Activated naive CD8-positive, alpha-beta T cell (primary cell): ENCODE data around the gene IL31.
"Not testable (repeated sequence)": the region's sequence is repeated elsewhere in the genome, so short reads cannot be mapped to it uniquely, and the experiment has no call there.

Experiments
- H3K27ac Mint-ChIP-seq: one replicate; pipeline ENCODE4 v1.8.0; 2021; ENCODE audit warnings: mixed read lengths
- H3K27me3 Mint-ChIP-seq: one replicate; pipeline ENCODE4 v1.8.0; 2021; ENCODE audit warnings: mixed read lengths
- H3K36me3 Mint-ChIP-seq: one replicate; pipeline ENCODE4 v1.8.0; 2021; ENCODE audit warnings: mixed read lengths
- H3K4me1 Mint-ChIP-seq: one replicate; pipeline ENCODE4 v1.8.0; 2021; ENCODE audit warnings: low read depth, mixed read lengths
- H3K4me3 Mint-ChIP-seq: one replicate; pipeline ENCODE4 v1.8.0; 2021; ENCODE audit warnings: mild to moderate bottlenecking, mixed read lengths
- H3K9me3 Mint-ChIP-seq: one replicate; pipeline ENCODE4 v1.8.0; 2021; ENCODE audit warnings: low read depth, mixed read lengths

The IL31 gene

DNA sequence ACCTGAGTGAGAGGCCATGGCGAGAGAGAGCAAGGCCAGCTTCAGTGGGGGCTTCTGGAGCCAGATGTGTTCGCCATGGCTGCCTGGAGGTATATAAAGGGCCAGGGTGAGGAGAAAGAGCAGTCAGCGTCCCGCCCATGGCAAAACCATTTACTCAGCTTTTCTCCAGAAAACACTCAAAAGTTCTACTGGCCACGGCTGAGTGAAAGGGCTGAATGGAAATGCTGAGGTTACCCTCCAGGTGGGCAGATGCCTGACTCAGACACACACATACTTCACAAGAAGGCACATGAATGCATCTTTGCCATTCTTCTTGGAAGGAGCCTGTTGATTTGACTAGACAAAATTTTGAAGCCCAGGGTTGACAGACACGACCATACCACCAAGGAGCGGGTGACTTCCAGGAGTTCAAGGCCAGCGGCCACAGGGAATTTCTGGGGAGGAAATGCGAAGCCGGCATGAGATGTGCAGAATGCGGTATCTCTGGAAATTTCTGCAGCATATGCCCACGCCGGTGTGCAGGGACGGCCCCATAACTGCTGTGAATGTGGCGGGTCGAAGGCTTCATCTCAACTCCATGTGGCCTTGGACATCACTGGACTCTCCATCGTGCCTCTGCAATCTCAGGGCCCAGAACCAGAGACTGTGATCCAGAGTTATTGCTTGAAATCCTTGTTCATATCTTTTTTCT, at the start of gene IL31:
IL31 (minus strand) TSS at position 67 of the 691 bp plus-strand sequence; CDS start at position 18, 49 bp downstream.
- H3K27ac Mint-ChIP-seq: no peak within 1 kb of the TSS
- no peaks in the 10 kb centered on the region for H3K36me3 Mint-ChIP-seq
- no peaks in the 10 kb centered on the region for H3K4me1 Mint-ChIP-seq
- H3K9me3 Mint-ChIP-seq: no peaks in the 10 kb centered on the region
- no peak within 1 kb of the TSS for H3K4me3 Mint-ChIP-seq
- peaks cover 2% of the 10 kb centered on the region for H3K27me3 Mint-ChIP-seq

DNA sequence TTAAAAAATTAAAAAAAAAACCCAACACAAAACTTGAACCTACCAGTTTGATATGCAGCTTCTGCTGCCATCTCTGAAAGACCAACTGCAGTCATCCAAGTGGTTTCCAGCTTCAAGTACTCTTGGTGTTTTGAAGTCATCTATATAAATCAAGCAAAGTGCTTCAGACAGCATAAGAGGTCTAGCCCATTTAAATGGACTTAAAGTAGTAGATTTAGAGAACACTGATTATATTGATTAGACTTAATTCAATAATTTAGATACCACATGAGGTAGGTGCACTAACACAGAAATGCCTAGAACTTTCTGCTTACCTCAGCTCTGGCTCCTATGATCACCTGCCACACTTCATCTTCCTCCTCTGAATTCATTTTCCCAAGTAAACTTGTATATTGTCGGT, 42.4 kb upstream of the IL31 start:
- H3K4me1 Mint-ChIP-seq: peaks cover 11% of the 10 kb centered on the region
- no peaks in the 10 kb centered on the region for H3K27me3 Mint-ChIP-seq
- H3K9me3 Mint-ChIP-seq: no peaks in the 10 kb centered on the region
- H3K36me3 Mint-ChIP-seq: peaks cover 12% of the 10 kb centered on the region
- no peak overlapping the region for H3K4me3 Mint-ChIP-seq
- no peak overlapping the region for H3K27ac Mint-ChIP-seq

- no peak overlapping the region for H3K27ac Mint-ChIP-seq
Measured at GRCh38 chr12:122215771-122216170, 41.8 kb upstream of the IL31 start.

DNA sequence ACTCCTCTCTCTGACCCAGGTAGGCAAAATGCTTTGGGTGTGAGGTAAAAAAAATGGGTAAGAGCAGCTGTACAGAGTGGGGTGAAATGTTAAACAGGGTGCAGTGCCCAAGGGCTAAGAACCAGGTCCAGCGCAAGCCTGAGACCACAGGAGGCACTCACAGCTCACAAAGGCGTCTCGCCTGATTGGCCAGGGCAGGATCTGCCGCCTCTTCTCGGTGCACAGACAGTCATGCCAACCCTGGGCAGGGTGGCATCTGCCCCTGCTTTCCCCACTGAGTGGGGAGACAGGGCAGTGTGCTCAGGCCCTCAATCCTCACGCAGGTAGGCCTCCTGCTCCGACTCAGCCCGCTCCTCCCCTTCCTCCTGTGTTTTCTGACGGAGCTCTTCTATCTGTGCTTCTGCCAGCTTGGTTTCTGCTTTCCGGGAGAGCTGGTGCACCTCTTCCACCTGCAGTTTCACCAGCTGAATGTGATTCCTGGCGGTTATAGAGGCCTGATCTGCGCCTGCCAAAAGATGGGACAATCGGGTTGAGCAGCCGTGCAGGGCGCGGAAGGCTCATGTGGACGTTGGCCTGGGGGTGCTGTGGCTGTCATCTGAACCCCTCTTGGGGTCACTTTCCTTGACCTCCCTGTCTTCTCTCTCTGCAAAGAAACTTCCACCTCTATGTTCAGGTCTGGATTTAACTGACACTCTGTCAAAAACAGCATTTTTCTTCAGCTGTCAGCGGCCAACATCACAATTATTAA, 34.2 kb upstream of the IL31 start:
- Mint-ChIP-seq H3K27ac (no peak overlapping the region), H3K36me3 (peaks cover 6% of the 10 kb centered on the region), H3K4me1 (peaks cover 10% of the 10 kb centered on the region), H3K9me3 (no peaks in the 10 kb centered on the region), H3K27me3 (peaks cover 2% of the 10 kb centered on the region), H3K4me3 (no peak overlapping the region)

More at GRCh38 chr12:122215771-122216170, 41.8 kb upstream of the IL31 start:
- Mint-ChIP-seq H3K9me3 (no peaks in the 10 kb centered on the region), H3K4me1 (peaks cover 6% of the 10 kb centered on the region), H3K36me3 (peaks cover 12% of the 10 kb centered on the region), H3K4me3 (no peak overlapping the region), H3K27me3 (no peaks in the 10 kb centered on the region)

DNA sequence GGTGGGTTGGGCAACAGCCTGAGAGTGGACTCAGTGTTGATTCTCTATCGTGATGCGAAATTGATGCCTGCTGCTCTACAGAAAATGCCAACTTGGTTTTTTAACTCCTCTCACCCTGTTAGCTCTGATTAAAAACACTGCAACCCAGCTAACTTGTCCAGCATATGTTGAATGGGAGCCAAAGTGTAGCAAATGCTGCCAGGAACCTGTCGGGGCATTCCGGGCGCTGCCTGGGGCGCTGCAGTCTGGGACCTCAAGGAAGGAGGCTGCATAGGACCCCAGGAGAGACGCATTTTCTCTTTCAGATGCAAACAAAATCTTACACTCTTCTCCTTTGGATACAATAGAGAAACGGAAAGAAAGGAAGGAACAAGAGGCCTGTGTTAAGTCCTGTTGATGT, 33.4 kb upstream of the IL31 start:
- Mint-ChIP-seq H3K36me3 (peaks cover 6% of the 10 kb centered on the region), H3K9me3 (no peaks in the 10 kb centered on the region), H3K27me3 (peaks cover 2% of the 10 kb centered on the region), H3K4me3 (no peak overlapping the region), H3K4me1 (peaks cover 17% of the 10 kb centered on the region), H3K27ac (no peak overlapping the region)

DNA sequence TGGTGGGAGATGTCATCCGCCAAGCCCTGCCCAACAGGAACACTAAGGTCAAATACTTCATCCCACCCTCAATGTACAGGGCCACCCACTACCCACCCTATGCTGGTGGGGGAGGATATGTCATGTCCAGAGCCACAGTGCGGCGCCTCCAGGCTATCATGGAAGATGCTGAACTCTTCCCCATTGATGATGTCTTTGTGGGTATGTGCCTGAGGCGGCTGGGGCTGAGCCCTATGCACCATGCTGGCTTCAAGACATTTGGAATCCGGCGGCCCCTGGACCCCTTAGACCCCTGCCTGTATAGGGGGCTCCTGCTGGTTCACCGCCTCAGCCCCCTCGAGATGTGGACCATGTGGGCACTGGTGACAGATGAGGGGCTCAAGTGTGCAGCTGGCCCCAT, 33.0 kb upstream of the IL31 start:
- H3K9me3 Mint-ChIP-seq: no peaks in the 10 kb centered on the region
- peaks cover 18% of the 10 kb centered on the region for H3K4me1 Mint-ChIP-seq
- peaks cover 2% of the 10 kb centered on the region for H3K27me3 Mint-ChIP-seq
- peaks cover 3% of the 10 kb centered on the region for H3K36me3 Mint-ChIP-seq
- H3K27ac Mint-ChIP-seq: no peak overlapping the region
- H3K4me3 Mint-ChIP-seq: no peak overlapping the region

GRCh38 chr12:122206111-122206881, 32.3 kb upstream of the IL31 start:
- H3K36me3 Mint-ChIP-seq: peaks cover 3% of the 10 kb centered on the region
- peaks cover 18% of the 10 kb centered on the region for H3K4me1 Mint-ChIP-seq
- H3K4me3 Mint-ChIP-seq: no peak overlapping the region
- no peaks in the 10 kb centered on the region for H3K9me3 Mint-ChIP-seq
- peaks cover 2% of the 10 kb centered on the region for H3K27me3 Mint-ChIP-seq
- H3K27ac Mint-ChIP-seq: no peak overlapping the region

DNA sequence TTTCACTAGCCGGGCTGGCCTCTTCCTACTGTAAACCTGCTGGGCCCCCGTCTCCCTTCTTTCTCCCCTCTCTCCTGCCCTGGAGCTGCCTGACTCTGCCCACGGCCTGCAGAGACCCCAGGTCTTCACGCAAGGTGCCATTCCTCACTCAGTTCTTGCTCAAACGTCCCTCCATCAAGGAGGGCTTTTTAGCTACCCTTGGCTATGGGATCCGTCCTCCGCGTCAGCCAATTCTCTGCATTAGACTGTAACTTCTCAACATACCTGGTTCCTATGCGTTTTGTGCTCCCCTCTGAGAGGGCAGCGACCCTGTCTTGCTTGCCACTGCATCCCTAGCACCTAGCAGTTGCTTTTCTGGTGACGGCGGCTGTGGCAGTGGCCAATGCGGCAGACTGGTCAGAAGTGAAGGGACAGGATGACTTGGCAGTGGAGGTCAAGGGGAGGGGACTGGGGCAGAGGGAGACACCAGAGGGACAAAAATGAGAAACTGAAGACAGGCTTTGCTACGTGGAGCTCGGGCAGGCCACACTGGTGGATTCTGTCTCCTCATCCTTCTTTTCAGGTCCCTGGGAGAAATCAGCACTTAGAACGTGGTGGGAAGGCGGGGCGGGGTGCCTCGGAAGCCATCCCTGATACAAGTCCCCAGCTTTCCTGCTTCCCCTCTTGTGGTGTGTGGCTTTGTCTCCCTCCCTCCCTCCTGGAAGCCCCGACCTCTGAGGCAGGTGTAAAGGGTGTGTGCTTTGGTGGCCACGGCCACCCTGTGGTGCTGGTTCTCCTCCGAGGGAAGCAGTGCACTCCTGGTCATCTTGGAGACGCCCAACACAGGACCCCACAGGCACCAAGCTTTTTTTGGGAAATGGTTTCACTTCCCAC, 31.3 kb upstream of the IL31 start:
- peaks cover 2% of the 10 kb centered on the region for H3K27me3 Mint-ChIP-seq
- H3K4me3 Mint-ChIP-seq: peak overlapping the region; percentile 87
- H3K9me3 Mint-ChIP-seq: no peaks in the 10 kb centered on the region
- peaks cover 3% of the 10 kb centered on the region for H3K36me3 Mint-ChIP-seq
- H3K27ac Mint-ChIP-seq: peak overlapping the region; percentile 61
- peaks cover 18% of the 10 kb centered on the region for H3K4me1 Mint-ChIP-seq

DNA sequence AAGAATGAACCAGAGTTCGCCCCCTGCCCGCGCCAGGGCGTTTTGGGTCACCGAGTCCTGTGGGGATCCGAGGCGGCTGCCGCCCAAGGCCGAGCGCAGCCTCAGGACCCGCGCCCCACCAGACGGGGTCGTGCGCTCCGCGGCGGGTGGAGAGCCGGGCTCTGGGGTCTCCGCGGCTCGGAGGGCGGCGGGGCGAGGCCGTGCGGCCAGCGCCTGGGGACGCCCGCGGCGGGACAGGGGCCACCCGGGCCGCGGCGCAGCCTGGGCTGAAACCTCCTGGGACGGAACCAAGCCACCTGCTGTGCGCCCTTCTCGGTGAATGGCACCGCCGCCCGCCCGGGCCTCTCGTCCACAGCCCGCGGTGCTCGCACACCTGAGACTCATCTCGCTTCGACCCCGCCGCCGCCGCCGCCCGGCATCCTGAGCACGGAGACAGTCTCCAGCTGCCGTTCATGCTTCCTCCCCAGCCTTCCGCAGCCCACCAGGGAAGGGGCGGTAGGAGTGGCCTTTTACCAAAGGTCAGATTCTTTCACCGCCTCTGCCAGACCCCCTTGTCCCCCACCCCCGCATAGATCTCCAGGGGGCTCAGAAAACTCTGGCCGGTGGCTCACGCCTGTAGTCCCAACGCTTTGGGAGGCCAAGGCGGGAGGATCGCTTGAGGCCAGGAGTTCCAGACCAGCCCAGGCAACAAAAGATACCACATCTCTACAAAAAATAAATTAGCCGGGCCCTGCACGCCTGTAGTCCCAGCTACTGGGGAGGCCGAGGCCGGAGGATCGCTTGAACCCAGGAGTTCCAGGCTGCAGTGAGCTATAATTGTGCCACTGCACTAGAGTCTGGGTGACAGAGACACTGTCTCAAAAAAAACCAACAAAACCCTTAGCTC, 30.4 kb upstream of the IL31 start:
- H3K27me3 Mint-ChIP-seq: peaks cover 2% of the 10 kb centered on the region

DNA sequence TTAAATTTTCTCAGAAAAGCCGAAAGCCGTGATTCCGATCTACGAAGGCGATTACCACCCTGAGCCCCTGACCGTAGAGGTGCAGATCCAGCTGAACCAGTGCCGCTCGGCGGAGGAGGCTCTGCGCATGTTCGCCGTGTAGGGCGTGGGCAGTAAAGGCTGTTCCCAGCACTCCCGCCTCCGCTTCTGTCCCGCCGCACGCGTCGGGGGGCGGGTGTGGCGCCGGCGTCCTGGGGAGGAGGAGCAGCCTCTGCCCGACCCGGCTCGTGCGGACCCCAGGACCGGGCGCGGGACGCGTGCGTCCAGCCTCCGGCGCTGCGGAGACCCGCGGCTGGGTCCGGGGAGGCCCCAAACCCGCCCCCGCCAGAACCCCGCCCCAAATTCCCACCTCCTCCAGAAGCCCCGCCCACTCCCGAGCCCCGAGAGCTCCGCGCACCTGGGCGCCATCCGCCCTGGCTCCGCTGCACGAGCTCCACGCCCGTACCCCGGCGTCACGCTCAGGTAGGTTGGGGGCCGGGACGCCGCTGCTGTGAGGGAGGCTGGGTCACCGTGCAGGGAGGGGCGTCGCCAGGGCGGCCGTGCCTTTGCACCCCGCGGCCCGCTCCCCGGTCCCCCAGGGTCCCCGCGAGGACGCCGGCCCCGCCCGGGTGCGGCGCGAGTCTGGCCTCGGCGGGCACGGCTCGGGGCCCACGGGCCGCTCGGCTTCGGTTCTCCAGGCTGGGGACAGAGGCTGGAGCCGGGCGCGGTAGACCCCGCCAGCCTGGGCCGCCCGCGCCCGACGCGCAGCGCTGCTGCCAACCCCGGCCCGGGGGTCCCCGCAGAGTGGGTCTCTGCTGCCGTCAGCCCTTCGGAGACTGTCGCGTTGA, 29.5 kb upstream of the IL31 start, which contains the start of gene B3GNT4:
B3GNT4 (plus strand) TSS at position 409 of the 866 bp plus-strand sequence. CDS start 910 bp downstream, outside the sequence.
- Mint-ChIP-seq H3K4me1 (peaks cover 18% of the 10 kb centered on the region), H3K27me3 (peaks cover 2% of the 10 kb centered on the region), H3K4me3 (peak within 1 kb of the TSS; percentile 87), H3K36me3 (no peaks in the 10 kb centered on the region), H3K27ac (no peak within 1 kb of the TSS), H3K9me3 (no peaks in the 10 kb centered on the region)

More for the DNA sequence above, 30.4 kb upstream of the IL31 start:
- H3K36me3 Mint-ChIP-seq: no peaks in the 10 kb centered on the region
- H3K9me3 Mint-ChIP-seq: no peaks in the 10 kb centered on the region
- peak overlapping the region; percentile 87 for H3K4me3 Mint-ChIP-seq
- H3K4me1 Mint-ChIP-seq: peaks cover 18% of the 10 kb centered on the region
- H3K27ac Mint-ChIP-seq: no peak overlapping the region

DNA sequence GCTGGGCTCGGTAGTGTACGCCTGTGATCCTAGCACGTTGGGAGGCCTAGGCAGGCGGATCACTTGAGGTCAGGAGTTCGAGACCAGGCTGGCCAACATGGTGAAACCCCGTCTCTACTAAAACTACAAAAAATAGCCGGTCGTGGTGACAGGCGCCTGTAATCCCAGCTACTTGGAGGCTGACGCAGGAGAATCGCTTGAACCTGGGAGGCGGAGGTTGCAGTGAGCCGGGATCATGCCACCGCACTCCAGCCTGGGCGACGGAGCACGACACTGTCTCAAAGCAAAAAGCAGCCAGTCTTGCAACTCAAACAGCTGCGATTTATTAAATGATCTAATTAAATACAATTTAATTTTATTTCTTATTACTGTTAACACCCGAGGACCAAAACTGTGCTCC, 28.8 kb upstream of the IL31 start:
- H3K4me3 Mint-ChIP-seq: peak overlapping the region; percentile 80
- H3K9me3 Mint-ChIP-seq, H3K27ac Mint-ChIP-seq, H3K36me3 Mint-ChIP-seq, H3K27me3 Mint-ChIP-seq: not testable (repeated sequence)
- H3K4me1 Mint-ChIP-seq: peaks cover 18% of the 10 kb centered on the region

DNA sequence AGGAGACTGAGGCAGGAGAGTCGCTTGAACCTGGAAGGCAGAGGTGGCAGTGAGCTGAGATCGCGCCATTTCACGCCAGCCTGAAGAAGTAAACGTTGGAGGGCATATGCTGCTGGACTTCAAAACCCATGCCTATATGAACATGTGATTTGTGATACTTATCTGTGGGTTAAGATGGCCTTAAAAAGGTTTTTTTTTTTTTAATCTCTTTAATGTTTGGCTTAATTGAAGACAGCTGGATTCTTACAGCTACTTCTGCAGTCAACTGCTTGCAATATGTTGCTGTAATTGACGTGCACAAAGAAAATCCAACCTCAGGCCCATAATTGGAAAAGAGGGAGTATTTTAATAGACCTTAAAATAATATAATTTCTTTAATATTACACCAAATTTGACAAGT, 28.0 kb upstream of the IL31 start:
- H3K36me3 Mint-ChIP-seq: no peaks in the 10 kb centered on the region
- peaks cover 6% of the 10 kb centered on the region for H3K27me3 Mint-ChIP-seq
- no peak overlapping the region for H3K27ac Mint-ChIP-seq
- no peak overlapping the region for H3K4me3 Mint-ChIP-seq
- peaks cover 18% of the 10 kb centered on the region for H3K4me1 Mint-ChIP-seq
- H3K9me3 Mint-ChIP-seq: no peaks in the 10 kb centered on the region

GRCh38 chr12:122201381-122201780, 27.4 kb upstream of the IL31 start:
- H3K27me3 Mint-ChIP-seq: peaks cover 9% of the 10 kb centered on the region
- H3K4me1 Mint-ChIP-seq: peaks cover 18% of the 10 kb centered on the region
- H3K9me3 Mint-ChIP-seq: no peaks in the 10 kb centered on the region
- H3K4me3 Mint-ChIP-seq: no peak overlapping the region
- H3K27ac Mint-ChIP-seq: no peak overlapping the region
- no peaks in the 10 kb centered on the region for H3K36me3 Mint-ChIP-seq
